GM12892 (cell line): ENCODE results near the gene ST8SIA5.

Experiments
- POLR2A ChIP-seq: IDR thresholded peaks from 2 replicates; pipeline ENCODE4 v1.6.1; 2011; ENCODE audit warnings: low read depth, low read length, control low read depth
- POLR2AphosphoS5 ChIP-seq: IDR thresholded peaks from 2 replicates; pipeline ENCODE4 v1.6.1; 2011; ENCODE audit warnings: low read depth, low read length, control low read depth
- TAF1 ChIP-seq: IDR thresholded peaks from 2 replicates; pipeline ENCODE4 v1.6.1; 2011; ENCODE audit warnings: low read depth, mild to moderate bottlenecking, control low read depth, low read length, borderline replicate concordance

DNA sequence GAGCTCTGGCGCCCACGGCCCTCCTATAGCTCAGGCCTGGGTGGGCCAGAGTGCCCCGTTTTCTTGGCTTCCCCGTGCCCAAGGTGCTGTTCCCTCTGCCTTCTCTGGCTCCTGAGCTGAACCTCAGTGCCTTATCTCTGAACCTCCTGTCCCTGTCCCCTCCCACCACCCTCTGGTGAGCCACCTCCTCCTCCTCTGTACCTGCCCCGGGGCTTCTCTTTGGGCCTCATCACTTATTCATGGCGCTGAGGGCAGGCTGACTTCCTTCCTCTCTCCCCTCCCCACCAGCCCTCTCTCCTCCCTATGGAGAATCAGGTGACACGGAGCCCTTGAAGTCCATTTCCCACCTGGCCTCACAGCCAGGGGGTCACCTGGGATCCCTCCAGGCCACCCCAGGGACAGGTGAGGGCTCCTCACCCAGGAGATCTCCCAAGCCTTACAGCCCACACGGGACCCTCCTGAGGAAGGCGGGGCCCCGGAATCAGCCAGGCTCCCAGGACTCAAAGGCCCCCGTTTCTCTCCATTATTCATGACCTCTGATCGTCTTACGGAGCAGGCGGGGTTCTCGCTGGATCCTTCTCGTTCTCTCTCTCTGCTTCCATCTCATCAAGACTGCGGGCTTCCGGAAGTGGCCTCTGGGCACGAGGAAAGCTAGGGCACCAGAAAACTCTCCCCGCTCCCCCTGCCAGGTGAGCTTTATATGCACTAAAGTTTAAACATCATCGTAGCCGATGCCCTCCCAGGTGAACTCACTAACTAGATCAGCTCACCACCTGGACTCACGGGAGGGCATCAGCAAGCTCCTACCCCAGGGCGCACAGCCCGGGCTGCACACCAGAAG is 99.5 kb downstream of the ST8SIA5 start, which contains the start of gene LOXHD1:
- TF ChIP-seq TAF1: no peak
- no peak for TF ChIP-seq POLR2AphosphoS5
- TF ChIP-seq POLR2A: no peak
